HG02973 (cell line): ENCODE results near the gene ZG16.

Experiments
- ATAC-seq: cut with Tn5 transposase; IDR thresholded peaks from one replicate; pipeline ENCODE4 v1.9.1; 2021; ENCODE audit warnings: moderate library complexity; ENCODE audit not compliant: unreplicated experiment

The ZG16 gene

DNA sequence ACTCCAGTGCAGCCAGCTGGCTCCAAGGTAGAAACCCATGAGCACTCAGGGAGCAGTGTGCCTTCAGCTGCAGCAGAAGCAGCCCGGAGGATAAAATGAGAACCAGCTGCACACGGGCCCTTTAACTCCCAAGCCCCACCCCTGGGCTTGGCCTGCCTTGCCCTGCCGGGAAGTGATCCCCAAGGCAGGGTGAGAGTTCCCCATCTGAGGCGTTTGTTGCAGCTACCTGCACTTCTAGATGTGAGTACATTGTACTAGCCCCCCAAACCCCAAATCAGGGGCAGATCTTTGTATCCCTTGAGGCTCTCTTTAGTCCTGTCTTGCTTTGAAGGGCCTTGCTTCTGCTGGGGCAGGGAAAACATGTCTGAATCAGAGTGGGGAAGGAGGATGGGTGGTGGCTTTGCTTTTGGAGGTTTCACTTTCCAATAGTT lies 42.2 kb downstream of the ZG16 start, which contains the start of gene MVP:
TSS of gene MVP (plus strand) at position 192 of the 431 bp plus-strand sequence. CDS start 10,088 bp downstream, outside the sequence.
- no peak for ATAC-seq

DNA sequence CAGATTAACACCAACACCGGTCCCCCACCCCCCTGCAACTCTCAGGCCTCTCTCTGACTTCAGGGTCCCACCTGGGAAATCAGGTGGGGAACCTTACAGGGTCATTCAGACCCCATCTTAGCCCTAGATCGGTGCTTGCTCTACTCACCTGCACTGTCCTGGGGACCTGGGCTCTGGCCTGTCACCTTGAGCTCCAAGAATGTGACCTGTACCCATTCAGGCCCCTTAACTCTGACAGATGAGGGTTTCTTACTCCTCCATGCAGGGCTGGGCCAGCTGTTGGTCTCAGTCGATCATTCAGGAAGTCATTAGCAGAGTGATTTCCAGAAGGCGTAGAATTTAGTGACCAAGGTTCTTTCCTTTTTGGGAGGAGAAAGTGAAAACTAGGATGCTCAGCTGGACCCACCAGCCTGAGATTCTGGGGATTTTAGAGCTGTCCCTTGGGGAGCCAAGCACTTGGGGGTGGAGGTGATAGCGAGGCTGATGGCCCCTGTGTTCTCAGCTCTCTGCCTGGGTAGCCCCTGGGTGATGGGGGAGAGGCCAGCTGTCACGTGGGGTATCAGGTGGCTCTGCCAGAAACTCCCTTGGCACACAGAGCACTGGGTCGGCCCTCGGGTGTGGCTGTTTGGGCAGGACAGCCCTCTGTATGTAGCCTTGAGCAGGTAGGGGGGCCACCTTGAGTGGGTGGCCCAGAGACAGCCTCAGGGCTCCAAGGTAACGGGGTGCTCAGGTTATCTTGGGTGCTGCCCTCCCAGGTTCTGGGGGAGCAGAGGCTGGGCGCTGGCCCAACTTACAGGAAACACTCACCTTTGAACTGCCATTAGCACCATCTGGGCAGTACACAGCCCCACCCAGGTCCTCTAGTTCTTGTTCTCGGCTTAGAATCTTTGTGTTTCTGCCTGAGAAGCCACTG lies 42.9 kb downstream of the ZG16 start:
- peak; percentile 34 for ATAC-seq

DNA sequence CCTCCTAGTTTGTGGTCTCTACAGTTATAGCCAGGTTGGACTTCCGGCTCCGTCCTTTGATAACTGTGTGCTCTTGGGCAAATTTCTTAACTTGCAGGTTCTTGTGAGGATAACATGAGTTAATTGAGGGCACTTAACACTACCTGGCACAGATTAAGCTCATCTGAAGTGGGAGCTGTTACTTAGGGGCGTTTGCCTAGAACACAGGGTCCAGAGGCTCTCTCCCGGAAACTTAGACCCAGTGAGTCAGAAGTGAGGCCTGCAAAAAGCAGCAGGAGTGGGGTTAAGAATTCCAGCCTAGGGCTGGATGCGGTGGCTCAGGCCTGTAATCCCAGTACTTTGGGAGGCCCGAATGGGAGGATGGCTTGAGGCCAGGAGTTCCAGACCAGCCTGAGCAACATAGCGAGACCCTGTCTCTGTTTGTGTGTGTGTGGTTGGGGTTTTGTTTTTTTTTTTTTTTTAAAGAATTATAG lies 43.6 kb downstream of the ZG16 start:
- no peak for ATAC-seq

DNA sequence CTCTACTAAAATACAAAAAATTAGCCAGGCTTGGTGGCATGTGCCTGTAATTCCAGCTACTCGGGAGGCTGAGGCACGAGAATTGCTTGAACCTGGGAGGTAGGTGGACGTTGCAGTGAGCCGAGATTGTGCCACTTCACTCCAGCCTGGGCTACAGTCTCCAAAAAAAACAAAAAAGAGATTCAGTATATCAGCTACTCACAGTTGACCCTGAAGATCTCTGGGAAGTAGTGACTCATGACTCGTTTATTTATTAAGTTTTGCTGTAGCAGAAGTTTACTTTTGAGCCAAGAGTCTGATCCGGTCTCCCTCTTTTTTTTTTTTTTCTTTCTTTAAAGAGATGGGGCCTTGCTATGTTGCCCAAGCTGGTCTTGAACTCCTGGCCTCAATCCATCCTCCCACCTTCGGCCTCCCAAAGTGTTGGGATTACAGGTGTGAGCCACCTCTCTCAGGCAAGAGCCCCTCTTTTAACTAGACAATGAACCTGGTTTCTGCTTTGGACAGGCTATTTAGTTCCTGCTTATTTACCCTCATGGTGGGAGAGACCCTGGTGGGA lies 46.6 kb downstream of the ZG16 start:
- no peak for ATAC-seq

DNA sequence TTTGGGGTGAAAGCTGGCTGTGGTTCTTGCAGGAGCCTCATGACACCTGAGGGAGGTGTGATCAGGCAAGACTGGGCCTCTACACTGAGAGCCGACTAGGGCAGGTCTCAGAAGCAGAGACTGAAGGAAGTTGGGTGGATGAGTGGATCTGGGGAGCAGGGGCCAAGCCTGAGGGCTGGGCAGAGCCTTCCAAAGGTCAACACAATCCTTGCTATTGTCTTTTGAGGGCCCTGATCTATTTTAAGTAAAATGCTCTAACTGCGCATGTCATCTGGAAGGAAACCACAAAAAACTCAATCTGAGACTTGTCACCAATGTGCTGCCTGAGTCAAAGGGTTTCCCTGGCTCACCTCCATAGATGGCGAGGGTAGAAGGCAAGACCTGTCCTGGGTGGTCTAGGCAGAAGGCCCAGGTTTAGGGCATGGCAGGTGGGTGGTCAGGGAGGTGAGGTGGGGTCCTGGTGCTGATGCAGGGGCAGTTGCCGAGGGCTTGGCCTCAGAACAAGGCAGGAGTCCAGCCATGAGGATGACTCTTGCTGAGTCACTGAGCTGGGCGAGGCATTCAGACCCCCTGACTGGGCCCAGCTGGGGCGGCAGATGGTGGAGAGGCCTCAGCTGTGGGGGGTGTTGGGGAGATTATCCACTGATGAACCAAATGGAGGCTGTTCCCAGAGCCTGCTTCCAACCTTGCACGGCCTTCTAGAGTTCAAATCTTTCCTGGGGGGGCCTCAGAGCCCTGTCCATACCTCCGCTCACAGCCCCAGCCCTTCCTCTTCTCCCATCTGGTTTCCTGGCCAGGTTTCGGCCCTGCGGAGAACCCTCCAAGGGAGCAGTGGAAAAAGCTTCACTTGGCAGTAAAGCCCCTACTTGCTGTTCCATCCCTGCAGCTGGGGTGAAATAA lies 47.3 kb downstream of the ZG16 start:
- ATAC-seq = no peak

DNA sequence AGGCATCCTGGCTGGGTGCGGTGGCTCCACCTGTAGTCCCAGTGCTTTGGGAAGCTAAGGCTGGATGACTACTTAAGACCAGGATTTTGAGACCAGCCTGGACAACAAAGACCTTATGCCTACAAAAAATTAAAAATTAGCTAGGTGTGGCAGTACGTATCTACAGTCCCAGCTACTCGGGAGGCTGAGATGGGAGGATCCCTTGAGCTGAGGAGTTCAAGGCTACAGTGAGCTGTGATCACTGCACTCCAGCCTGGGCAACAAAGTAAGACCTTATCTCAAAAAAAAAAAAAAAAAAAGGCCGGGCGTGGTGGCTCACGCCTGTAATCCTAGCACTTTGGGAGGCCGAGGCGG lies 48.3 kb downstream of the ZG16 start:
- no peak for ATAC-seq

DNA sequence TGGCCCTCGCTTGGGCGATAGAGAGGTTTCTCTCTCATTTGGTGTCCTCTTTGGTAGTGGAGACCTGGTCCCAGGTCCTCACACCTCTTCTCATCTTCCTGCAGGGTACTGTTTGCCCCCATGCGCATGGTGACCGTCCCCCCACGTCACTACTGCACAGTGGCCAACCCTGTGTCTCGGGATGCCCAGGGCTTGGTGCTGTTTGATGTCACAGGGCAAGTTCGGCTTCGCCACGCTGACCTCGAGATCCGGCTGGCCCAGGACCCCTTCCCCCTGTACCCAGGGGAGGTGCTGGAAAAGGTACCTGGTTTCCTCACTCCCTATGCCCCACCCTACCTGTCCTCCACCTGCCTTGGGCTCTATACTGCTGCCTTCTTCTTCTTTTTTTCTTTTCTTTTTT lies 52.7 kb downstream of the ZG16 start:
- ATAC-seq = no peak

DNA sequence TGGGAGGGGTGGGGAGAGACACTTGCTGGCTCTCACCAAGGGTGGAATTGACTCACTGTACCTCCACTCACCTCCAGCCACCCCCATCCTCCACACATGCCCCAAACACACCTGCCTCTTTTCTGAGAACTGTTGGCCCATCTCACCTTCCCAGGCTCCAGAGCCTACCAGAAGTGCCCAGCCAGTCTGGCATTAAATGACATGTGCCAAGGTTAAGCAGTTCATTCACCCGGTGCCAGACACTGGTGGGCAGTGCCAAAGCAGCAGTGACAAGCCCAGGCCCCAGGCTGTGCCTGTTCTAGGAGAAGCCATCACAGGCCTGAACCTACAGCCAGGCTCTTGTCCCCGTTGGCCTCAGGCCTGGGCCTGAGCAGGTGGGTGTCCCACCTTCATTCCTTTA lies 53.4 kb downstream of the ZG16 start:
- ATAC-seq = no peak
